Tibial nerve (tissue), 4 donors: Measurements from ENCODE around the gene ENO1.

Experiments
- CTCF ChIP-seq, 5 experiments: fragments of 200-600 bp in 3 of 5; fragments of 450-650 bp in 2 of 5; sonication (generic) in 3 of 5; IDR thresholded peaks; one replicate each; pipeline ENCODE4 v1.5.1; 2016 to 2019; ENCODE audit warnings: antibody characterized with exemption in 5 of 5, mild to moderate bottlenecking in 3 of 5, moderate library complexity in 2 of 5
- EP300 ChIP-seq, 2 donors: sonication (generic); formaldehyde crosslinking; IDR thresholded peaks; one replicate each; pipeline ENCODE4 v1.6.1; 2017; ENCODE audit warnings: antibody characterized with exemption in 2 of 2, mild to moderate bottlenecking in 1 of 2
- POLR2A ChIP-seq, 2 donors: fragments of 450-650 bp; IDR thresholded peaks; one replicate each; pipeline ENCODE4 v1.6.1; 2017; ENCODE audit warnings: antibody characterized with exemption in 2 of 2, mild to moderate bottlenecking in 2 of 2, moderate library complexity in 2 of 2

GRCh38 chr1:8878698-8879463 lies 395 bp upstream of the ENO1 start:
- TF ChIP-seq CTCF (IDR thresholded peaks at IDR 0.05) (peak in 1 of 5 experiments; percentile 23), EP300 (IDR thresholded peaks at IDR 0.05) (peak; percentile 63 to 97), POLR2A (IDR thresholded peaks at IDR 0.05) (peak in 1 of 2 donors; percentile 92)
